ENCODE results near the gene GNAT1. TPM values are rescaled to one million over a fixed set of nuclear protein-coding genes. Genes with fewer than 3 reads are reported as not detected.

Gene GNAT1
- total and polyA plus RNA-seq, 2 of the 13 experiments (the other 11 are each of a cell fraction or from before 2014, with no cell fraction given): 0.15 TPM; not detected in 1

DNA sequence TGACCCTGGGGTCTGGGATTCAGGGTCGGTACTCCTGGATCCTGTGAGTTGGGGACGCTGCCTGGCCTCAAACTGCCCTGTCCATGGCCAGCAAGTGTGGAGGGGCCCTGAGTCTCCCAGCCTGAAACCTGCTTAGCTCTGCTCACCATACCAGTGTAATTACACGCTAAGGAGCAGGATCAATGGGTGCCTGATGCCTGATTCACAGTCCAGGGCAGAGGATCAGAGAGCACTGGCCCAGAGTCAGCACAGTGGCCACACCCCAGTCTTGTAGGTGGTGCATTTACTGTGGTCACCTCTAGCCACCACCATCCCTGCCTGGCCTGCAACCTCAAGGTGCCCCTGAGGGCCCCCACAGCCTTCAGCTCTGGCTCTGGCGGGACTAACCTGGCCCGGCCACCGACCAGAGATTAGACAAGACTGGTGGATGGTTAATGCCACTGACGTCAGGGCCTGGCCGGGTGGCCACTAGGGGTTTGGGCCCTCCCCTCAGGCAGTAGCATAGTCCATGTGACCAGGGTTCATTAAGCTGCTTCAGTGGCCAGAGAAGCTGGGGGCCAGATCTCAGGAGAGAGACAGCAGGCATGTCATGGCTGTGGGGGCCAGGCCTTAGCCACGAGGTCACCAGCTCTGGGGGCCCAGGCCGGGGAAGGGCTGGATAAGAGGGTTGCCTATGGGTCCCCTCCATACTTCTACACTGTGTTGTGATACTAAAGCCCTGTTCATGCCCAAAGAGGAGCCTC, 10.3 kb downstream of the GNAT1 start (continued):
- TF ChIP-seq EEA1 (CRISPR knock-in tag; IDR thresholded peaks at IDR 0.05; ENCODE audit: borderline replicate concordance) (peak; percentile 34; the same call in 1 of the 2 replicates), MED8 (CRISPR knock-in tag; IDR thresholded peaks at IDR 0.05; ENCODE audit: insufficient replicate concordance) (no peak), NFE2L1 (CRISPR knock-in tag; IDR thresholded peaks at IDR 0.05; ENCODE audit: borderline replicate concordance) (no peak), MIXL1 (CRISPR knock-in tag; IDR thresholded peaks at IDR 0.05) (peak; percentile 89), ZNF432 (CRISPR knock-in tag; IDR thresholded peaks at IDR 0.05; ENCODE audit: borderline replicate concordance) (no peak), HNRNPK (IDR thresholded peaks at IDR 0.05; ENCODE audit: low read depth, low read length, poor library complexity, severe bottlenecking) (no peak), ZNF3 (CRISPR knock-in tag; IDR thresholded peaks at IDR 0.05) (no peak), ZNF17 (CRISPR knock-in tag; IDR thresholded peaks at IDR 0.05) (no peak), RFX3 (CRISPR knock-in tag; IDR thresholded peaks at IDR 0.05) (no peak), U2AF2 (IDR thresholded peaks at IDR 0.05; ENCODE audit: low read depth, low read length) (no peak), SETDB1 (CRISPR knock-in tag; IDR thresholded peaks at IDR 0.05; ENCODE audit: borderline replicate concordance) (no peak), SALL2 (CRISPR knock-in tag; IDR thresholded peaks at IDR 0.05) (no peak), CCDC6 (CRISPR knock-in tag; IDR thresholded peaks at IDR 0.05) (no peak), THAP9 (CRISPR knock-in tag; IDR thresholded peaks at IDR 0.05; ENCODE audit: borderline replicate concordance) (peak; percentile 13; the same call in 1 of the 2 replicates), YEATS4 (CRISPR knock-in tag; IDR thresholded peaks at IDR 0.05; ENCODE audit: borderline replicate concordance) (peak; percentile 66; the same call in 1 of the 2 replicates), ZNF34 (CRISPR knock-in tag; IDR thresholded peaks at IDR 0.05; ENCODE audit: borderline replicate concordance) (no peak)
- TF ChIP-seq, protein P1, sequence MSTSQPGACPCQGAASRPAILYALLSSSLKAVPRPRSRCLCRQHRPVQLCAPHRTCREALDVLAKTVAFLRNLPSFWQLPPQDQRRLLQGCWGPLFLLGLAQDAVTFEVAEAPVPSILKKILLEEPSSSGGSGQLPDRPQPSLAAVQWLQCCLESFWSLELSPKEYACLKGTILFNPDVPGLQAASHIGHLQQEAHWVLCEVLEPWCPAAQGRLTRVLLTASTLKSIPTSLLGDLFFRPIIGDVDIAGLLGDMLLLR (CRISPR knock-in tag; IDR thresholded peaks at IDR 0.05): no peak
- TF ChIP-seq, protein P2, sequence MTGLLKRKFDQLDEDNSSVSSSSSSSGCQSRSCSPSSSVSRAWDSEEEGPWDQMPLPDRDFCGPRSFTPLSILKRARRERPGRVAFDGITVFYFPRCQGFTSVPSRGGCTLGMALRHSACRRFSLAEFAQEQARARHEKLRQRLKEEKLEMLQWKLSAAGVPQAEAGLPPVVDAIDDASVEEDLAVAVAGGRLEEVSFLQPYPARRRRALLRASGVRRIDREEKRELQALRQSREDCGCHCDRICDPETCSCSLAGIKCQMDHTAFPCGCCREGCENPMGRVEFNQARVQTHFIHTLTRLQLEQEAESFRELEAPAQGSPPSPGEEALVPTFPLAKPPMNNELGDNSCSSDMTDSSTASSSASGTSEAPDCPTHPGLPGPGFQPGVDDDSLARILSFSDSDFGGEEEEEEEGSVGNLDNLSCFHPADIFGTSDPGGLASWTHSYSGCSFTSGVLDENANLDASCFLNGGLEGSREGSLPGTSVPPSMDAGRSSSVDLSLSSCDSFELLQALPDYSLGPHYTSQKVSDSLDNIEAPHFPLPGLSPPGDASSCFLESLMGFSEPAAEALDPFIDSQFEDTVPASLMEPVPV (CRISPR knock-in tag; IDR thresholded peaks at IDR 0.05): 0 out of 2 replicates have a peak, but pooled peaks have one; percentile 9
- TF ChIP-seq, protein P3, sequence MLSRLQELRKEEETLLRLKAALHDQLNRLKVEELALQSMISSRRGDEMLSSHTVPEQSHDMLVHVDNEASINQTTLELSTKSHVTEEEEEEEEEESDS (CRISPR knock-in tag; IDR thresholded peaks at IDR 0.05; ENCODE audit: borderline replicate concordance): peak; percentile 35; the same call in 1 of the 2 replicates
- TF ChIP-seq, protein P4, sequence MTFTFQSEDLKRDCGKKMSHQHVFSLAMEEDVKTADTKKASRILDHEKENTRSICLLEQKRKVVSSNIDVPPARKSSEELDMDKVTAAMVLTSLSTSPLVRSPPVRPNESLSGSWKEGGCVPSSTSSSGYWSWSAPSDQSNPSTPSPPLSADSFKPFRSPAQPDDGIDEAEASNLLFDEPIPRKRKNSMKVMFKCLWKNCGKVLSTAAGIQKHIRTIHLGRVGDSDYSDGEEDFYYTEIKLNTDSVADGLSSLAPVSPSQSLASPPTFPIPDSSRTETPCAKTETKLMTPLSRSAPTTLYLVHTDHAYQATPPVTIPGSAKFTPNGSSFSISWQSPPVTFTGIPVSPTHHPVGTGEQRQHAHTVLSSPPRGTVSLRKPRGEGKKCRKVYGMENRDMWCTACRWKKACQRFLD (CRISPR knock-in tag; IDR thresholded peaks at IDR 0.05; ENCODE audit: borderline replicate concordance): no peak; the same call in 1 of the 2 replicates

Measured in HepG2 (cell line).